ENCODE data around the gene SLC35F1.

DNA sequence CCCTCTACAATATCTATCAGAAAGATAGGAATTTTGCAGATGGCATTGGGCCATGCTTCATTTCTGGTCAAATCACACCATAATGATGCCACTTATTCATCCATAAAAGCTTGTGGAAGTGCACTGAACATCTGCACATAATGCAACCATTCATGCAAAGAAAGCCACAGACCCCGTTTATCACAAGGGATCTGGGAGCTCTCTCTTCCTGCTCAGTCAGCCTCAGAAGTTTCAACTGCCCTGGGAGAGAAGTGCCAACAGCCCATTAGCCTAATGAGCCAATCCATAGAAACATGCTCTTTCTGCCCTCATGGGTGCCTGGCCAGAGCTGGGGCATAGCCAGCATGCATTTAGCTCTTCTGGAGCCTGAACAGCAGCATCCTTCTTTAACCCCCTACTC, 85.8 kb downstream of the SLC35F1 start:
- TF ChIP-seq EZH2 (IDR thresholded peaks at IDR 0.05; ENCODE audit: borderline replicate concordance, low read depth, low read length, severe bottlenecking), result no peak
- TF ChIP-seq, protein P1, sequence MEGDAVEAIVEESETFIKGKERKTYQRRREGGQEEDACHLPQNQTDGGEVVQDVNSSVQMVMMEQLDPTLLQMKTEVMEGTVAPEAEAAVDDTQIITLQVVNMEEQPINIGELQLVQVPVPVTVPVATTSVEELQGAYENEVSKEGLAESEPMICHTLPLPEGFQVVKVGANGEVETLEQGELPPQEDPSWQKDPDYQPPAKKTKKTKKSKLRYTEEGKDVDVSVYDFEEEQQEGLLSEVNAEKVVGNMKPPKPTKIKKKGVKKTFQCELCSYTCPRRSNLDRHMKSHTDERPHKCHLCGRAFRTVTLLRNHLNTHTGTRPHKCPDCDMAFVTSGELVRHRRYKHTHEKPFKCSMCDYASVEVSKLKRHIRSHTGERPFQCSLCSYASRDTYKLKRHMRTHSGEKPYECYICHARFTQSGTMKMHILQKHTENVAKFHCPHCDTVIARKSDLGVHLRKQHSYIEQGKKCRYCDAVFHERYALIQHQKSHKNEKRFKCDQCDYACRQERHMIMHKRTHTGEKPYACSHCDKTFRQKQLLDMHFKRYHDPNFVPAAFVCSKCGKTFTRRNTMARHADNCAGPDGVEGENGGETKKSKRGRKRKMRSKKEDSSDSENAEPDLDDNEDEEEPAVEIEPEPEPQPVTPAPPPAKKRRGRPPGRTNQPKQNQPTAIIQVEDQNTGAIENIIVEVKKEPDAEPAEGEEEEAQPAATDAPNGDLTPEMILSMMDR (IDR thresholded peaks at IDR 0.05; ENCODE audit: borderline replicate concordance, extremely low read depth, low read length, poor library complexity, severe bottlenecking), result no peak
